OCI-LY3 (cell line): ENCODE results near the gene CACTIN.

Experiments
- EZH2phosphoT487 ChIP-seq: fragments of 200-600 bp; shearing (Covaris generic); IDR thresholded peaks from 2 replicates; pipeline ENCODE4 v1.6.1; 2018; ENCODE audit warnings: antibody characterized with exemption, mixed run types, low read depth
- TF ChIP-seq, protein P1 (sequence below): fragments of 200-600, 300-600 bp; sonication (generic); IDR thresholded peaks from 2 replicates; pipeline ENCODE4 v1.5.1; 2014; ENCODE audit warnings: antibody characterized with exemption, low read length, low read depth

DNA sequence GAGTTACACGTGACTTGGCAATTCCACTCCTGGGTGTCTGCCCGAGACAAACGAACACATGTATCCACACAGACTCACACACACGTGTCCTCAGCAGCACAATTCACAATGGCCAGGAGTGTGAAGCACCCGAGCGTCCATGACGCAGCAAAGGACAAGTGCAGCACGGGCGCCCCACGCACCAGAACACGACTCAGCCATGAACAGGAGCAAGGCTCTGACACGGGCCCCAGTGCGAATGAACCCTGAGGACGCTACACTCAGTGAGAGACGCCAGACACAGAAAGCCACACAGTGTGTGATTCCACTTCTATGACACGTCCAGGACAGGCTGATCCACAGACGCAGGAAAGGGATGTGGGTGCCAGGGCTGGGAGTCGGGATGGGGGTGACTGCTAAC lies 37.2 kb upstream of the CACTIN start:
- TF ChIP-seq, protein P1, sequence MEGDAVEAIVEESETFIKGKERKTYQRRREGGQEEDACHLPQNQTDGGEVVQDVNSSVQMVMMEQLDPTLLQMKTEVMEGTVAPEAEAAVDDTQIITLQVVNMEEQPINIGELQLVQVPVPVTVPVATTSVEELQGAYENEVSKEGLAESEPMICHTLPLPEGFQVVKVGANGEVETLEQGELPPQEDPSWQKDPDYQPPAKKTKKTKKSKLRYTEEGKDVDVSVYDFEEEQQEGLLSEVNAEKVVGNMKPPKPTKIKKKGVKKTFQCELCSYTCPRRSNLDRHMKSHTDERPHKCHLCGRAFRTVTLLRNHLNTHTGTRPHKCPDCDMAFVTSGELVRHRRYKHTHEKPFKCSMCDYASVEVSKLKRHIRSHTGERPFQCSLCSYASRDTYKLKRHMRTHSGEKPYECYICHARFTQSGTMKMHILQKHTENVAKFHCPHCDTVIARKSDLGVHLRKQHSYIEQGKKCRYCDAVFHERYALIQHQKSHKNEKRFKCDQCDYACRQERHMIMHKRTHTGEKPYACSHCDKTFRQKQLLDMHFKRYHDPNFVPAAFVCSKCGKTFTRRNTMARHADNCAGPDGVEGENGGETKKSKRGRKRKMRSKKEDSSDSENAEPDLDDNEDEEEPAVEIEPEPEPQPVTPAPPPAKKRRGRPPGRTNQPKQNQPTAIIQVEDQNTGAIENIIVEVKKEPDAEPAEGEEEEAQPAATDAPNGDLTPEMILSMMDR, result no peak
- TF ChIP-seq EZH2phosphoT487, result no peak
